ENCODE data around the gene SETD3. TPM values are rescaled to one million over a fixed set of nuclear protein-coding genes. Genes with fewer than 3 reads are reported as not detected.

The SETD3 gene
- polyA plus RNA-seq, 3 donors: 57.4 to 67.0 (median 61.4) TPM

DNA sequence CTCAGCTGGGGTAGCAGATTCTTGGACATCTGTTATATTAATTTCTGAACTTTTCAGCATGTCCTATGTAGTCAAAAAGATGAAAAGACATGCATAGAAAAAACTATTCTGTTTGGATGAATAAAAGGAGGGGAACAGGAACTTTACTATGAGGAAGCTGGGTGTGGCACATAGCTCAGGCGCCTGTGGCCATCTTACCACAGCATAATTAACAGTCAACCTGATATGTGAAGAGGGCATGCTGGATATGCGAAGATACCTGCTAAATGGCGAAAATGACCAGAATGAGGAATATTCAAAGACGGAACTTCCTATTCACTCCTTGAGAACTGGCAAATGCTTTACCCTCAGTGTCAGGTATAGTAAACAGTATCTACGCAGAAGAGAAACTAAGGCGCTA, 18.4 kb downstream of the SETD3 start:
- no peak for DNase-seq

DNA sequence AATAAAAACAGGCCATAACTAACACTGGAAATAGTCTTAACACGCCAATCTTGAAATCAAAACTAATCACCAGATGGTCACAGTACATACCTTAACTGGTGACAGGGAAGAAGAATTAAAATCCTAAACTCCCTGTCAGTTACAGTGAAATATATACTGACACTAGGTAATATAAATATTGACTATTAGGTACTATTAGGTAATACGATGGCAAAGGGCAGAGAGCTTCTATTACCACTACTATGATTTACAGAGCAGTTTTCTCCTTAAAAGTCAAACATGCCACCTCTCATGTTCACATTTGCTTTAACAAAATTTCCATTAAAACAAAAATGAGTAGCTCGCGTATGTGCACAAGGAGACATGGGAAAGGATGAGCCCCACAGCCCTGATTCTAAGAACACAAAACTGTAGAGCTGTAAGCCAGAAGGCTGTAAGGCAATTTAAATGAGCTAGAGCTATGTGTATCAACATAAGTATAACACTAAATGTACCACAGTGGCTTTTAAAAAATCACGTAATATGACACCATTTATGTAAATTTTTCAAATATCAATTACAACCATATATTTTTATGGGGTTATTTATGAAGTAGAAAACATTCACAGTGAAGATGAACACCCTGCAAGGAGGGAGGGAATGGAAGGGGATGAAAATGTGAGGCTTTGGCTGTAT, 19.1 kb downstream of the SETD3 start:
- DNase-seq: no peak

DNA sequence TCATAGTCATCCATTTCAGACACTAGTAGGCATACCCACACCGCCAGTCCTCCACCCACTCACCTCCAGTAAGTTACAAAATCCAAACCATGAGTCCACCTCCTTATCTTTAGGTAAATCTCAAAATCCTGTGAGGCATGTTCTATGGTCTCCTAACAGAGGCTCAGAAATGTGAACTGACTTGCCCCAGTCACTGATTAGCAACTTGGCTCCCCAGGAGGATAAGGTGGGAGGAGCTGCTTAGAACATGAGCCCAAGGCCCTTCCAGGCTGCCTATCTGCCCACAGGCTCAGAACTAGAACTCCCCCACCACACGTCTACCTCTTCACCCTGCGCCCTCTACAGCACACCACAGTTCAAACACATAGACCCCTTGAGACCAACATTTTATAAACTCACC, 19.9 kb downstream of the SETD3 start:
- DNase-seq: no peak

DNA sequence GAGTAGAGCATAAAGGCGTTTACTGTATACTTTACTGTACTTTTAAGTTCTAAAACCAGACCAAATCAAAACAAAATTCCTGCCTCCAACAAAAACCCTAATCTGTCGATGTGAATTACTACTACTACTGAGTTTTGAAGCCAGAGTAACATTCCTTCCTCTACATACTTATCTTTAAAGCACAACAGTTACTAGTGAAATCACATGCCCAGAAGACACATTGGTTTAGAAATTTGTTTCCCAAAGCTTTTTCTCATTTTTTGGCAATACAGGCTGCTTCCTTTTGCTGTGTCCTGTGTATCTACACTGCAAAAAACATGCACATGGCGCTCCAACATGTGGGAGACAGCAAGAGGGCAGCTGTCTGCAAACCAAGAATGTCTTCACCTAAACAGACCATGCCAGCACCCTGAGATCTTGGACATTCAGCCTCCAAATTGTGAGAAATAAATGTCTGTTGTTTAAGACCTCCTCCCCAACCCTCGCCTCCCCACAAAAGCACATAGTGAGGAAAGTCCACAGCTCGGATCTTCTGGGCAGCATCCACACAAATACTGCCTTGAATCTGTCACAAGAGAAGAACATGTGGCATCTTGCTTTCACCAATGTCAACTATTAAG, 21.1 kb downstream of the SETD3 start:
- no peak for DNase-seq

DNA sequence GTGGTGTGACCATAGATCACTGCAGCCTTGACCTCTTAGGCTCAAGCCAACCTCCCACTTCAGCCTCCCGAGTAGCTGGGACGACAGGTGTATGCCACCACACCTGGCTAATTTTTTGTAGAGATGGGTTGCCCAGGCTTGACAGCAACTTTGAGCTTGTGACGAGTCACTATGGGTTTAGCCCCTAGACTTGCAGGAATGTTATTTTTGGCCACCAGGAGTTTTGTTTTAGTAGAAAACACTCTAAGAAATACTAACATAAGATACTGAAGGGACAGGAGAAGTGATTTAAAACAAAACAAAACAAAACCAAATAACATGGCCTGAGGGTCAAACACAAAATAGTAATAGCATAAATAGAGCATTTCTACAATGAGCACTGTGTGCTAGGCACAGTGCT, 26.4 kb downstream of the SETD3 start:
- DNase-seq: no peak

DNA sequence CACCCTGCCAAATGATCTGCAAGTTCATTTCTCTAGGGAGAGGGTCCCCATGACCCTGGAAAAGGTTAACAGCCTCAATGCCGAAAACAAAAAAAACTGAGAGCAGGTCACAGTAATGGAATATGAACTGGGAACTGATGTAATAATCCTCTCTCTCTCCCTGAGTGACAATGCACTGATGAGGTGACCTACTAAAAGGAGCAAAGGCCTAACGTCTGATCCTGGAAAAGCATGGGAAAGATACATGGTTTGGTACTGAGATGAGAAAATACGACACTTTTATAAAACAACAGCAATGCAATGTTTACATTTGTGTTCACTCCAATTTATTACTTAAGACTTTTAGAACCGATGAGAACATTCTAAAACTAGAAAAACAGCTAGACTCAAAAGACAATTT, 27.7 kb downstream of the SETD3 start:
- no peak for DNase-seq

DNA sequence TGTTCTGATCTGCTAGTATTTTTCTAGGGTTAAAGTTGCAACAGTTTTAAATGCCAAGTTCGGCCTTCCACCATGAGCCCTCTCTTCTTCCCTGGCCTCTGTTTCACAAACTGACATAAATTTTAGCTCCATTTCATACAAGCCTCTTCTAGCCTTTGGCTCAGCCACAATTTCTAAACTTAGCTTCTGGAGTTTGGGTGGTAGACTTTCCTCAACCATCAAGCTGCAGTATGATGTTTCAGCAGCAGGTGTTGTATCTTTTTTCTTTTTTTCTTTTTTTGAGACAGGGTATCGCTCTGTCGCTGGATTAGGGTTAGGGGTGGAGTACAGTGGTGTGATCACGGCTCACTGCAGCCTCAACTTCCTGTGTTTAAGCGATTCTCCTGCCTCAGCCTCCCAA, 29.4 kb downstream of the SETD3 start:
- DNase-seq: no peak

DNA sequence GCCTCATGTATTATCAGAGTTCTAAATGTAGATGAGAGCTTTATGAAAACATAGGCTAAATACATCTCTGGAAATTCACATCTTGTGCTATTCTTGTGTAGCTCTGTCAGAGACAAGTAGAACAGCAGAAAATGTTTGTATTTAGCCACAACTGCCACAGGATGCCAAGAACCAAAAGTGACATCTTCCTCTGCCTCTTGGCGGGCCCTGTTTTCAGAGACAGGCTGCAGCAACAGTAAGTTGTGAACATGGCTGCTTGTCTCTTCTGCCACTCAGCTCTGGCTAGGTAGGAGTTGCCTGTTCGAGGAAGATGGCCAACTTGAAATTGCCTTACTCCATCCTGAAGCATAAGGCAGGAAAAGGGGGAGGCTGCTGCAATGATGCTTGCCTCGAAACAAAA, 30.4 kb downstream of the SETD3 start:
- DNase-seq: no peak

DNA sequence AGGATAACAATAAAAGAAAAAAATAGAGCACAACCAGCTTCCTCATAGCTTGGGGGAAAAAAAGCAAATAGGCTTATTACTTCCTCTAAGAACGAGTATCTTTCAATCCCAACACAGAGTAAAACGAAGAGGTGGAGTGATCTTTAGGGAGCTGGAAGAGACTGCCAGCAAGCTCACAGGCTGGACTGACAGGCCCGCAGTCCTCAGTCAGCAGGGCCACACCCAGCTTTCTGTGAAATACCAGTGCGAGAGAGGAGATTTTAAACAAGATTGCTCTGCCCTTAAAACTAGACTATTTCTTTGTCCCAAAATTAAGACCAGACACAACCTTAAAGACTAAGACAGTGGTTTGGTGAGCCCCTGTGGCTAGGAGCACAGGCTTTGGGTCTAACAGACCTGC, 32.9 kb downstream of the SETD3 start:
- DNase-seq: no peak

DNA sequence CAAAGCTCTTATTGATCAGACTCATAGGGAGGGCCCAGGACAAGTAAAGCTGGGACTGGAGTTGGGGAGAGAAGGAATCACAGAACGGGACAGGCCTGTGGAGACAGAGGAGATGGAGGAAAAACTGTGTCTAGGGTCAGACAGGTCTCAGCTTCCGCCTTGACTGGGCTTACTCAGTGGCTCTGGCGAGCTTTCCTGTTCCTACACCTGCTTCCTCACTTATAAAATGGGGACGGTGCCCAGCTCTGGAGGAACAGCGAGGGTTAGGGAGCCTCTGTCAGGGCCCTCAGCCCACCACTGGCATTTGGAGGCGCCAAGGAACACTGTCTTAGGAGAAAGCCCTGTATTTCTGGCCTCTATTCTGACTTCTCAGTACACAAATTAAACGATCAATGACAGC, 34.7 kb downstream of the SETD3 start:
- DNase-seq: no peak

DNA sequence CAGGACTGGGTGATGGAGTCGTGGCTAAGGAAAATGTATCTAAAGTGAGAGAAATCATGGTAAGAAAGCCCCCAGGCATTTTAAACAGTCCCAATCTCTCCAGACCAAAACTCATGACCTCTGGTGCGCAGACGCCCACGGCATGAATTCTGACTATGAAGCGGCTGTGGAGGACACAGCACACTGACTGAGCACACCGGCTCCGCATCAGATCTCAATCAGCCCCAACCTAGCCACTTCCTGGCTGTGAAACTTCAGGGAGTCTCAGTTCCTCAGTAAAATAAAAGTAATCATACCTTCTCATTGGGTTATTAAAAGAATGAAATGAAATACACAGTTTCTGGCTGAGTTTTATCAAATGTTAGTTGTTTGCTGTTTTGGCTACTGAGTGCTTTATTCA, 38.7 kb downstream of the SETD3 start:
- DNase-seq: no peak

DNA sequence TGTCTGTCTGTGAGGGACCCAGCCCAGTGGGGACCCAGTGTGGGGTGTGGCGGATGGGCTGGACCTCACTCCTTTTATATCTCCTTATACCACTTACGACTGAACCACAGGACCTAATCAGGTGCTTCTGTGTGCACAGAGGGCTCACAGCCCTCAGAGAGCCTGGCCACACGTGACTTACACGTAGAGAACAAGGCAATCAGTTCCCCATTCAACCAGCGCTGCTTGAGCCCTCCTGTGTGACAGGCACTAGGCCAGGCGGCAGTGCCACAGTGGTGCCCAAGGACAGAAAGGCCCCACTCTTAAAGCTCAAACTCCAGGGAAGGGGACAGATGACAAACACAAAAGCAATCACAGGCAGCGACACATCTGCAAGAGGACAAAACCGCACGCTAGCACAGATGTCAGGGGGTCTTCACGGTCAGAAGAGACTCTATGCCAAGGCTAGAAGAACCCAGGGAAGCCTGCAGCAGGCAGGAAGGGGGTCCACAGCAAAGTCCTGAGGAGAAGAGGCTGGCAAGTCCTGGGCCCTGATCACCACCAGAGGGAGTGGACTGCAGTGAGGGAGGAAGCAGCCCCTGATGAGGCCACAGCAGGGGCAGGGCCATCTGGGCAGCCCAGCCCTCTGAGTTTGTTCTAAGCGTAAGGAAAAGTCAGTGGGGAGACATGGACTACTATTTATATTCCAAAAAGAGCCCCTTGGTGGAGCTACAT, 39.3 kb downstream of the SETD3 start:
- DNase-seq: no peak

DNA sequence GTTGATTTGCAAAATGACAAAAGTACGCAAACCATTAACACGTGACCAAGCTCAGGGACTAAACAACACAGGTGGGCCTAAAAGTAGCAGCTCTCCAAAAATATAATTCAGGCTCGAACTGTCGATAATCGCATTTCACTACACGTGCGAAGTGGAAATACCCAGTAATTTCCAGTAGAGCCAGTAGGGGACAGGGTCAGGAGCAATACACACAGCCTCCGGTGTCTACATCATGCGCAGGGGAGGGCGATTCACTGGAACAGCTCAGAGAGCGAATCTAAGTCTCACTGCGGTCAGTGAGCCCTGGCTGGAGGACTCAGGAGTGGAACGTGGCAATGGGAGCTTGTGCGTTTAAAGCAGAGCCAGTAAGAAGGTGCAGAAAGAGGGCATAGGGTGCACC, 40.4 kb downstream of the SETD3 start:
- DNase-seq: no peak

DNA sequence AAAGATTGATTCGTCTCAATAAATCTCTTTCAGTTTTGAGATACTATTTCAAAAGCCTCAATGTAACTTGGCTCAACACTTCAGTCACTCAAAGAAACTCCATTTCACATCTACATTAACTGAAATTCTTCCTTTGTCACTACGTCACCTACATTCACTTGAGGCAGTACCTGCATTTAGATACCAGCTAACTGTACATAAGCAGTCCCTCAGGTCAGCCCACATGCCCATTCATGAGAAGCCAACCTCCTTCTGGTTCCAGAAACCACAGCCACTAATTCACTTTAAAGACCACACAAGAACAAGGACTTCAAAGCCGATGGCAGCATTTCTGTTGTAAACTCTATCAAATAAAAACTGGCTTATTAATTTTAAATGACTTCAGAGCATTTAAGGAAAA, 43.0 kb downstream of the SETD3 start:
- DNase-seq: no peak

DNA sequence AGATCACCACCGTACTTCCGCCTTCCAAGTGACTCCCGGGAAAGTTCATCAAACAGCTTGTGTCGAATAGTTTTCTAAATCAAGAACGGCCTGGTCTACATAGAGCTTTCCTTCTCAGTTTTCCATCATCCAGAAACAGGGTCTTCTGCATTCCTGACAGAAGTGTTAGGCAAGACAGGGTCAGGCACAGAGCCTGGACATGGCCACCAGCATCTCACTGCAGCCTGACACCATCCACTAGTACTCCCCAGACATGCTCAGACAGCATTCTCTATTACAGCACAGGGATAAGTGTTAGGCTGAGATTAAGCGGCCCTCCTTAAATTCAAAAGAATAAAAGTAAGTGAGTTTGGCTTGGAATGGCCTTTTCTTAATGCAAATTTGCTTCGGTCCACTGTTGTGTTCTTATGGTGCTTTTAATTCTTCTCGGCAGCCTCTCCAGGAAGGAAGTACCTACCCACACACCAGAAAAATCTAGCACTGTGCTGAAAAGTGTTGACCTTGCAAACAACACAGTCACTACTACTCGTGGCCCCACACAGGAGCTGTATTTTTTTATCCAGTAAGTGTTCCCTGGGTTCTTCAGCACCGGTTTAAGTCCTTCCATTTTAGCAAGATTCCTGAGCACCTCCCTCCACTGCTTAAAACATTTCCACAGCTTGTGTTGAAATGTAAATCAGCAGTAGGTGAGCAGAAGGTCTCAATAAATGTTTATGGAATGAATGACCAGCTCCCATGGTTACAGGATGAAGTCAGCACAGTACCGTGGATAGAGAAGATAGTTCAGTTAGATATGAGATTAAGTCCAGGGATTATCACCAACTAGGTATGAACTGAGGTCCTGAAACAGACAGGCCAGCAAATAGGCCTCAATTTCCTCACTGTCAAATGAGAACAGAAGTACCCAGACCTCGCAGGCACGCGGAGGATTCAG, 44.1 kb downstream of the SETD3 start:
- no peak for DNase-seq

DNA sequence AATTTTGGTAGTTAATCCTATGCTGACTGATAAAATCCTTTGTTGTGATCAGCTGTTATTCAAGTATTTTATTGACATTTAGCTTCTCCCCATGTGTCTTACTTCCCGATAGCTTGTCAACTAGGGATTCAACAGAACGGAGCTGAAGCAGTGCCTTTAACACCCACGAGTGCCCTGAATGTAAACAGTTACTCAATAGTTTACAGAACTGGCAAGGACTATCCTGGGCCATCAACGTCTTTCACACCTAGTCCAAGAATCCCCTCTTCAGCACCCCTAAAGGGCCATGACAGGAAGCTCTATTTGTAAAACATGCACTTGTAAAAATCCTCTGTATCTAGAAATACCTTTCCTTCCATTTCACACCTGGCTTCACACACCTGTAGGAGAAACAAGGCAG, 45.3 kb downstream of the SETD3 start:
- DNase-seq: no peak

DNA sequence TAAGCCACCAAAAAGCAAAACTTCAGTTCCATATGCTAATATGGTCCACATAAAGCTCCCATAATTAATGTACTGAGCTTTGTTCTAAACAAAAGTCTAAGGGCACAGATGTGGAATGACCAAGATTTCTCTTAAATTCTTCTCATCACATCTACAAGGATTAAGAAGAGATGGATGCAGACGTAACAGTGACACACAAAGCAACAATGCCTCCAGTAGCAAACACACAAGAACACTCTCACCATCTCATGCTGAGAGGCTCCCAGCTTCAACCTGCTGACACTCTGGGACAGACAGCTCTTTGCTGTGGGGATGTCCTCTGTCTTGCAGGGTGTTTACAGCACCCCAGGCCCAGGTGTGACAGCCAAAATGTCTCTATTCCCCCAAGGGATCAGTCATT, 48.2 kb downstream of the SETD3 start:
- DNase-seq: no peak

DNA sequence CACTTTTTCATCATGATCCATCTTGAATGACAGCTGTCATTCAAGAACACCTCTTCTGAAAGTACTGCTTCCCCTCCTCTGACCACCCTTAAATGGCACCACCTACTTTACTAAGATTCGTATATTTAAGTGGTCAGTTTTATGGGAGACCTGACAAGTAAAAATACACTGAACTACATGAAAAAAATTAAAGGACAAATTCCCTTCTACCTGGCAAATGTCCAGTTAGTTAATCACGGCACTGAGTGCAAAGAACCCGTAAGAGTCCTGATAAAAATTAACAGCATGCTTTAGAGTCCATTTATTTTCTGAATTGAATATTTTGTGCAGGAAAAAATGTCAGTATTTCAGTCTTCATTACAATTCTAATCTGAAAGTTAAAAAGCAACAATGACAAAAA, 48.7 kb downstream of the SETD3 start:
- DNase-seq: no peak

DNA sequence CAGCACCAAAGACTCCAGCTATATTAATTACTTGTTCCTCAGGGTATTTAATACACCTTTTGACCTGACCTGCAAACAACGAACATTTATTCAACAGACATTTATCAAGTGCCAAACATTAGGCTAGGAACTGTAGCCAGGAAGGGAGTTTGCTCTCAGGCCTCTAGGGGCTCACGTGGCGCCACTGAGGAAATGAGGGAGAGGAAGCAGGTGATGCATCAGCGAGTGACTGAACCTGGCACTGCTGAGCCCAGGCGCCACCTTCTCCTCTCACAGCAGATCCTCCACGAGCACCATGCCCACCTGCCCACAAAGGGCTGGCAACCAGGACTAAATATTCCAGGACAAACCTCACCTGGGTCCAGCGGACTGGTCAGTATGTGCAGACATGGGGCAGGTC, 50.2 kb downstream of the SETD3 start:
- DNase-seq: no peak

DNA sequence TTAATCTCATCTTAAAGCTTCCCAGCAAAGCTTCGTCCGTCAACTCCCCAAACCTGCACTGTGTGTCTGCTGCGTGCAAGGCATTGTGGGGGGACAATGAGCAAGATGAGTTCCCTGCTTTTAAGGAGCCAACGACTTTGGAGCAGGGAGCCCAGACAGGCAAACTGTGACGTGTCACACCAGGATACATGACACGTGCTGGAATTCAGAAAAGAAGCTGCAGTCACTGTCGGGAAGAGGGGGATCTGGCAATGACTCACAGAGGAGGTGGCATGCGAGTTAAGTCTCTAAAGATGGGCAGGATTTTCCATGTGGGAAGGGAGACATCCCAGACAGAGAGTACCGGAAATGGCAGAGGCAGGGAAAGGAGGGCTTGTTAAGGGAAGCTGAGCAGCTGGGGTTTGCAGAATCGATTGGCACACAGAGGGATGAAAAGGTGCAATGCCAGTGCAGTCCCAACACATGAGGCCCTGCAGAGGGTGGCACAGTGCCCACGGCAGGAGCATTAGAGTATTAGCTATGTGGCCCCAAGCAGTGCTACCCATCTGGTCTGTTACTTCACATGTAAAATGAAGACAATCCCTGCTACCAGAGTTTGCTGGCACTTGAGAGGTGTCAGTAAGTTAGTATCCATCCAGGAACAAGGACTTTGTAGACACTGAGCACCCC, 52.9 kb downstream of the SETD3 start:
- DNase-seq: no peak

DNA sequence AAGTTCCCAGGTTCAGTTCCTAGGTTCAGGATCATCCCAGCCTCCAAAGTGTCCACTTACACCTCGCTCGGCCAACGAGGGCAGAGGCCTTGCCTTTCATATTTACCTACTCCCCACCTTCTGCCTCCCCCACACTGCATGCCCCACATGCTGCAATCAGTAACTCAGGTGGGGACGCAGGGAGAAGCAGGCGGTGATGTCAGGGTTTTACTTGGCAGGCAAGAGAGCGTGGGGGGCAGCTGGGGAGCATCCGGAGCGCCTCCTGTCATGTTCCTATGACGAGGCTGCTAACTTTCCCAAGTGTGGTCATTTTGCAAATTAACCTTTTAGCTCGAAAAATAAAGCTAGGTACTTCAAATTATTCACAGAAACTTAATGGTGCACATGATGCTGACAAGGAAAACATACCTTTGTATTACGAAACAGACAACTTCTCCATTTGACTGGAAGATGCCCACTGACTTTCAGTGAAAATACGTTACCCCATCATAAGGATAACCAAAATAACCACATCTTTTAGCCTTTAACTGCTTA, 53.8 kb downstream of the SETD3 start:
- no peak for DNase-seq

DNA sequence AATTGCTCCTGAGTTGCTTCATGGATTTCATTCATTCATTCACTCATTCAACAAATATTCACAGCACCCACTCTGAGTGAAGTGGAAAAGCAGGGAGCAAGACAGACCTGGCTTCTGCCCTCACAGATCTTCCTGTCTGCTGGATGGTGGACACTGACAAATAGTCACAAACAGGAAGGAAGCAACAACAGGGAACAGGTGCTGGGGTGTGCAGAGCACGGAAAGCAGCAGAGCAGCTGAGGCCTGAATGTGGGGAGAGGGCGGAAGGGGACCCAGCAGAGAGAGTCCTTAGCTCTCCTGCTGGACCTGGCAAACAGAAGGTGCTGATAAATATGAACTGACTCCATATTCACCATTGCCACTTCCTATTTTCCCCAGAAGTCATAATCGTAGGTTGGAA, 54.4 kb downstream of the SETD3 start:
- DNase-seq: no peak
